Activated CD4-positive, alpha-beta T cell treated with anti-CD3 and anti-CD28 coated beads for 24 hours (primary cell): ENCODE data around the gene PLCH2.

Experiments
- DNase-seq, 2 donors: peaks; one replicate each; pipeline ENCODE4 v3.0.0-alpha.2; 2020; ENCODE audit warnings: low read depth in 2 of 2

Gene PLCH2

DNA sequence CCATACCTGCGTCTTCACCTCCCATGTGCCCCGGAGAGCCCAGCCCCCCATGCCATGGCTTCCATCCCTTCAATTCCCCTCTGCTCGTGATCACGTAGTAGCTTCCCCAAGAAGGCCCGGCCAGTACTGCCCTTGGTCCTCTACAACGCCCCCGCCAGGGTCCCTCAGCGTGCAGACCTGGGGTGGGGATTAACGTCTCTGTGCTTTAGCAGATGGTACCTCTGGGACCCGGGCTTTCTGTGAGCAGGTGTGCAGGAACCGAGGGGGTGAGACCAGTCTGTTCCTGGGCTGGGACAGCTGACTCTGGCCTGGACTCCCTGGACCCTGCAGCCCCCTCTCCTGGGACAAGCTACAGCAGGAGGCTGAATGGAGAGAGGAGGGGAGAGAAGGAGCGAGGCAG, 1.2 kb downstream of the PLCH2 start:
- DNase-seq = no peak

DNA sequence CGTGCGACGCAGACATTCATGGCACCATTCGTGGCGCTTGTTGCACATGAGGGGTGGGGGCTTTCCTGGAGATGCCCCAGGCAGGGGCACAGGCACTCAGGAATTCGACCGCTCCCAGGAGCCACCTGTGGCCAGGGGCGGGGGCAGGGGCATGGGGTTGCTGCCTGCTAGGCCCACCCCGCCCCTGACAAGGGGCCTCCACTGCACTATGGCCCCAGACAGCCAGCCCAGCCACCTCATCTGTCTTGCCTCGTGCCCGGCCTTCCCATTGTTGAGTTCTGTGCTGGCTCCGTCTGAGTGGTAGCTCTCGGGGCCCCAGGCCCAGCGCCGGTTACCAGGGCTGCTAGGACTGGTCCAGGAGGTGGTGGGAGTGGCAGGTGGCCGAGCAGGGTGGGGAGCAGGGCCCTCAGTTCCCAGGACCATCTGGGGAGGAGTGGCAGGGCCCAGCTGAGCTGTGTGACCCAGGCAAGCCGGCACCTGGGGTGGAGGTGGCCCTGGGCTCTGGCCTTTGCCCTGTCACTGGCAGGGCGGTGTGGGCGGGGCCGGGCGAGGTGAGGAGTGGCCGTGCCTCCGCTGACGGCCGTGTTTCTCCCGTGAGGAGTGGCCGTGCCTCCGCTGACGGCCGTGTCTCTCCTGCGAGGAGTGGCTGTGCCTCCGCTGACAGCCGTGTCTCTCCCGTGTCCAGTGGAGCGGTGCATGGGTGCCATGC, 1.9 kb downstream of the PLCH2 start:
- no peak for DNase-seq

DNA sequence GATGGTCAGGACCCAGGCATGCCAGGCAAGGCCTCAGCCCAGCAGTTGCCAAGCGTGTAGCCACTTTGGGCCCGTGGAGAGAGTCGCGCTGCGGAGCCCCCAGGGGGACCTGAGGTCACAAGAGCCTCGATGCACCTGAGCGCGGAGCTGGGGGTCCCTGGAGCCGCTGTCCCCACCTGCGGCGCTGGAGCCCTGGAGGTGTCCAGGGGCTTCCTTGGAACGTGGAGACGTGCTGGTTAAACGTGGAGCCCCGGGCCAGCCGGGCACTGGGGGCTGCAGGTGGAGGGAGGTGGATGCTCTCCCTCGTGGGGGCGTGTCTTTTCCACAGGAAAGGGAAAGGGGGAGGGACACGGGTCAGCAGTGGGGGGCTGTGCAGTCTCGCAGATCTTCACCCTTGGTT, 3.1 kb downstream of the PLCH2 start:
- DNase-seq = no peak

GRCh38 chr1:2479618-2480017, 3.5 kb downstream of the PLCH2 start:
- no peak for DNase-seq

DNA sequence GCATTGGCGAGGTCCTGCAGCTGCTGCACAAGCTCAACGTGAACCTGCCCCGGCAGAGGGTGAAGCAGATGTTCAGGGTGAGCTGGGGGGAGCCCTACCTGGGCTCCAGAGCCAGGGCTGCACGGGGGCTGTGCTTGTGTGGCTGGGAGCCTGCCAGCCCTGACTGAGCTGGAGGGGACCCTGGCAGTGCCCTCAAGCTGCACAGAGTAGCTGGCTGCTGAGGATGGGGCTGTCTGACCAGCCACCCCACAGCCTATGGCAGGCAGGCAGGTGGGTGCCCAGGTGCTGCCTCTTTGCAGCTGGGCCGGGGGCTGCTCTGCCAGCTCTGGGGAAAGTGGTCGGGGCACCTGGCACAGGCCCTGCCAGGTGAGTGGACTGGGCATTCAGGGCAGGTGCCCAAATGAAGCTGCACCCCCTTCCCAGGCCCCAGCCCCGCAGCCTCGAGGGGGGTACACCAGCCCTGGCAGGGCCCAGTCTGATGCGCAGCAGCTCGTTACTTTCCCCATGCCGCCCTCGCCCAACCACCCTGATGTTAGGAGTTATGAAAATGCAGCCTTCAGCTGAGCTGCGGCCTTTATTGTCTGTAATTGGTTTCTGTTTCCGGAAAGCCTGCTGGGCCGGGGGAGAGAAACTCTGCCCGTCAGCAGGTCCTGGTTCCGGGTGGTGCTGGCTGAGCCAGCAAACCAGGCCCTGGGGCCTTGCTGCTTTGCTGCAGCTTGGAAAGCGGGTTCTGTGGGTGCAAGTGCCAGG, 4.3 kb downstream of the PLCH2 start:
- DNase-seq = no peak

DNA sequence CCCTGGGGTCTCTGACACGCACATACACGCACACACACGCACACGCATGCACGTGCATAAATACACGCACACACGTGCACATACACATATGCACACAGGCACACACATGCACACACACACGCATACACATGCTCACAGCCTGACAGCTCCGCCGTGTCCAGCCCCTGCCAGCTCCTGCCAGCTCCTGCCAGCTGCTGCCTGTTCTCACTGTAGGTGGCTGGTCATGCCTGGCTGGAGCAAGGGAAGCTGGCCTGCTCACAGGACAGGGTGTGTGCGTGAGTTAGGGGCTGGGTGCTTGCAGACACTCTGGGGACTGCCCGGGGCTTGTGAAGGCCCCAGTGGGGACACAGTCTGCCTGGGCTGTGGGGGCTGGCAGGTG, 4.9 kb downstream of the PLCH2 start:
- no peak for DNase-seq

GRCh38 chr1:2481885-2482284, 5.8 kb downstream of the PLCH2 start:
- no peak for DNase-seq

DNA sequence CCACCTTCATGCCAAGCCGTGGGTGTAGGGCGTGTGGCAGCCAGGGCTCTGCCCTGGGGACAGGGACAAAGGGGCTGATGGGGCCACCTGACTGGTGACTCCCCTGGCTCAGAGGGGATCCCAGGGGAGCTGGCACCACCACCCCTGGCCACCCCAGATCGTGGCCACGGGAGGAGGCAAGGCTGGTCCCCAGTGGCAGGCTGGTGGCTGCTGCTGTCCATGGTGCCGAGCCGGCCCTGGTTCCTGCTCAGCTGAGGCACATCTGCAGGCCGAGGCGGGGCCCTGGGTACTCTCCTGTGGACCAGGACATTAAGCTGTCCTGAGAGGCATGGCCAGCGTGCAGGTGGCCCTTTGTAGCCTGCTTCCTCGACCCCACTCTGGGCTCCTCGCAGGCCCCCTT, 6.5 kb downstream of the PLCH2 start:
- no peak for DNase-seq

- DNase-seq = no peak
These were observed 6.9 kb downstream of the PLCH2 start for GRCh38 chr1:2483026-2483425.

DNA sequence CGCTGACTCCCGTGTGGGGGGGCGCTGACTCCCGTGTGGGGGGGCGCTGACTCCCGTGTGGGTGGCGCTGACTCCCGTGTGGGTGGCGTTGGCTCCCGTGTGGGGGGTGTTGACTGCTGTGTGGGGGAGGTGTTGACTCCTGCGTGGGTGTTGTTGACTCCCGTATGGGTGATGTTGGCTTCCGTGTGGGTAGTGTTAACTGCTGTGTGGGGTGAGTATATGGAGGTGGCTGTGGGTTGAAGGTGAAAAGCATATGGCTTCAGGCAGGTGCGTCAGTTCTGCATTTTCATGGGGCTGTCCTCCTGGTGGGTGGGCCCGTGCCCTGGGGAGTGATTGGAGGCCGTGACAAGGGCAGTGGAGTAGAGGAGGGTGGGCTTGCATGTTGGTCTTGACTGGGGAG, 7.9 kb downstream of the PLCH2 start:
- DNase-seq = no peak

- DNase-seq = no peak
These were observed 10.0 kb downstream of the PLCH2 start for GRCh38 chr1:2486041-2486440.

GRCh38 chr1:2486558-2486957, 10.5 kb downstream of the PLCH2 start:
- no peak for DNase-seq

DNA sequence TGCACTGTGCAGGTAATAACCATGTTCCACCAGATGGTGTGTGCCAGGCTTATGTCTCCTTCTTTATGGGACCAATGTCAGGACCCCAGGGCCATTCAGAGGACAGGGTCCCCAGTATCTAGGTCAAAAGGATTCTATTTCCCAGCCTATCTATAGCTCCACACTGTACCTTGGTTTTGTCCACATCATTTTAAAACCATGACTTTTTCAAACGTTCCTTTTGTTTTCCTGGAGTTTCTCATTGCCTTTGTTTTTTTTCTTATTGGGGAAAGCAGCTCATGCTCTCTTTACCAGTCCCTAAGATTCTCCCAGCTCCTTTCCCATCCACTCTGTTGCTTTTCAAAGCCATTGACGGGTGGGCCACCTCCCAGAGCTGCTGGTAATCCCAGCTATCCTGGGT, 12.6 kb downstream of the PLCH2 start:
- no peak for DNase-seq

GRCh38 chr1:2489615-2490014, 13.5 kb downstream of the PLCH2 start:
- no peak for DNase-seq

DNA sequence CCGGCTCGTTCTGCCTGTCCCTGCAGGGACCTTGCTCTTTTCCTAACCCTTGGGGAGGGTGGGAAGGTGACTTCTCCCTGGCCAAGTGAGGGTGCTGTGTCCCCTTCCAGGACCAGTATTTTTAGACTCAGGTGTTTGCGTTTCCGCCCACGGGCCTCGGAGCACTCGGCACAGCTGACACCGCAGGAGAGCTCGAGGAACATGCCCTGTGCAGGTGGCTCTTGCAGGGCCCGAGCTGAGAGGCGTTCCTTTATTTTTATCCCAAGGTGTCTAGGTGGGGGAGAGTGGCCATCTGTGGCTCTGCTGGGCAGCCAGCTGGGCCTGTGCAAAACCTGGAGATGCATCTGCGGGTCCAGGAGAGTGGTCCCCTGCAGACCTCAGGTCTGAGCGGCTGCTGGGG, 16.0 kb downstream of the PLCH2 start:
- DNase-seq = no peak

DNA sequence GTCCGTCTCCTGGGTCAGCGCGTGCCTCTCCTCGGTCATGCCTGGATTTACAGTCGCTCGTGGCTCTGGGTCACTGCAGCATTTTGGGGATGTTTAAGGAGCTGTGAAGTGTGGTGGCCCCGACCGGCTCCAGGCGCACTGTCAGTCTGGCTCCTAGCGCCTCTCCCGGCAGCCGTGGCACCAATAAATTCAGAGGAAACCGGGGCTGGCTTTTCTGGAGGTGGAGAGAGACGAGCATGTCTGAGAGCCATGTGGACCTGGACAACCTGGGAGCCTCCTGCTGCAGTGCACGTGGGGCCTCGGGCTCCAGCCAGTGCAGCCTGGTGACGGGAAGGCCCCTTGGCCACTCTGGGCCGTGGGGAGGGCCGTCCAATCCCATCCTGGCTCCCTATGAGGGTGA, 17.1 kb downstream of the PLCH2 start:
- DNase-seq = no peak

DNA sequence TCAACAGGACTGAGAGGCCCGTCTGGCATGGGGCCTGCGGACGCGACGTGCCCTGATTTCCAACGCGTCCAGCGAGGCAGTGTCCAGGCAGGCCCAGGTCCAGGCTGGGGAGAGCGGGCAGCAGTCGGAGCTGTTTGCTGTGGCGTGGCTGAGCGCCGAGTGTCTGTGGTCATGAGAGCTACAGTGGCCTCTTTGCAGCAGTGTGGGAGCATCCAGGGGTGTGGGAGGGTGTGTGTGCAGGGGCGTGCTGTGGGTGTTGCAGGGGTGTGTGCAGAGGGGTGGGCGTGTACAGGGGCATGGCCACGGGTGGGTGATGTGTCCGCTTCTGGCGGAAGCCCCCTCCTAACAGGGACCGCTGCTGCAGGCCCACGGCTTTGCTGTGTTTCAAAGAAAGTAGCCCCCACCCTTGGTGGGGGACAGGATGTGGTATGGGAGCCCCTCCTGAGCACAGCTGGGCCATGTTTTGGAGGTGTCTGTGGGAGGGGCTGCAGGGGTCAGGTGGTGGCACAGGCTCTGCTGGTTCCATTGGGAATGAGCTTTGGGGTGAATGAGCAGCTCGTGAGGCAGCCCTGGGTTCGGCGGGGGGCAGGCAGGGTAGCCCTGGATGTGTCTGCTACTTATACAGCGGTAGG, 17.7 kb downstream of the PLCH2 start:
- DNase-seq = no peak

DNA sequence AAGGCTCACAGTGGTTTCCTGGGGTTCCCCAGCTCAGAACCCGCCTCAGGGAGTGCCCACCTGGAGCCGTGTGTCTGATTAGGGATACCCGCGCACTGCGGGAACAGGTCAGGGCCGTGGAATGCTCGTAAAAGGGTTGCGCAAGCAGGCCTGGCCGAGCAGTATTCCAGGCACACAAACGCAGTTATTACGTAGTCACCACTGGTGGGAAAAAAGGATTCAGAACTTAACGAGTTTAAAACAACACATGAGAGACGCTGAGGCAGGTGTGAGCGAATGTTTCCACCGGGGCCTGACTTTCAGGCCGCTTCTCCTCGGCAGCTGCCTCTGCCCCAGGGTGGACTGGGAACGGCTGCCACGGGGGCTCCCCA, 18.2 kb downstream of the PLCH2 start:
- no peak for DNase-seq

- no peak for DNase-seq
These were observed 18.9 kb downstream of the PLCH2 start for GRCh38 chr1:2495026-2495425.

DNA sequence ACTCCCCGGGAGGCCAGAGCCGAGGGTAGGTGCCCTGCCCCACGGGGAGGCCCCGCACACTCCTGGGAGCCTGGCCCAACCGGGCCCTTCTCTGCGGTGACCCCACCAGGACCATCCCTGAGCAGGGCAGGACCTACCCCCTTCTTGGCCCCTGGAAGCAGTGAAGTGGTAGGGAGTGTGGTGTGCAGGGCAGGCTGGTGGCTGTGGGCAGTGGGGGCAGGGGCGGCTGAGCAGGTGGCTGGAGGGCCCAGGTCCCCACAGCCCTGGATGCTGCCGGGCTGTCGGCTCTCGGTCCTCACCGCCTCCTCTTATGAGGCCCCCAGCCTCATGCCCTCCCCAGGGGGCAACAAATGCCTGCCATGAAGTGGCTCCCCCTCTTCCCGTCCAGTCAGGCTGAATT, 19.5 kb downstream of the PLCH2 start:
- no peak for DNase-seq

DNA sequence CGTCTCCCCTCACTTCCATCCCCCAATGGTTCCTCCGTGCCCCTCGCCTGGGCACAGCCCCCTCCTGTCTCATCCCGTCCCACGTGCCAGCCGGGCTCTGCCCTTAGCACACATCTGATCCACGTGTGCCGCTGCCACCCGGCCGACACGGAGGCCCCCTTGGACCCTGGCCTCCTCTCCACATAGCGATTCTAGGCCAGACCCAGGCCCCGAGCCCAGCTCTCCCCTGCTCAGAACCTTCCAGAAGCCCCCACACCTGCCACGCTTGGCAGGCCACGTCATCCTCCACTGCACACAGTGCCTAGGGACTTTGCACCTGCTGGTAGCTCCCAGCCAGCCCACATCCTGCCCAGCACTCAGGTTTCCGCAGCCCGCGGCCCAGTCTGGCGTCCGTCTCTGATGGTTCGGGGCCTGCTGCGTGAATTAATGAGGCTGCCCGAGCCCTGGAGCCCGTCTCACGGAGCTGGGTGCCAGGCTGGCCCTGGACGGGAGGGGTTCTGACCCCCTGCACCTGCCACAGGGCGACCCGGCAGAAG, 20.1 kb downstream of the PLCH2 start:
- DNase-seq = no peak

- DNase-seq = no peak
These were observed 20.7 kb downstream of the PLCH2 start for GRCh38 chr1:2496746-2497145.

DNA sequence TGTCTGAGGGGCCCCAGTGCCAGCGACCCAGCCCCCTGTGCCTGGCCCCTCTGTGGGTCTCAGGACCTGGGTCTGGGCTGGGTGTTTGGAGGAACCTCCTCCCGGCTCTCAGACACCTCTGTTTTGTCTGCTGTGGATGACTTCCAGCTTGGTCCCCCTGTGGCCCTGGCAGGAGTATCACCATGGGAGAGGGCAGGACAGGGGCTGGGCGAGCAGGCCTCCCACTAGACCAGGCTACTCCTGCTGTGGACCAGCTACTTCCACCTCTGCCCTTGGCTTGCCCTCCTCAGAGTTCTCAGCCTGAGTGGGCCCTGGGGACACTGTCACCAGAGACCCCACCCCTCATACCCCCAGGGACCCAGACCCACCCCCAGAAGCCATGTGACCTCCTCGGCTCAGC, 21.8 kb downstream of the PLCH2 start:
- DNase-seq = no peak
